Neuronal stem cell (in vitro differentiated cells): Measurements from ENCODE around the gene GPX1.
"Not testable (repeated sequence)": the region's sequence is repeated elsewhere in the genome, so short reads cannot be mapped to it uniquely, and the experiment has no call there.

Source experiments
- DNase-seq: peaks from one replicate; pipeline ENCODE4 v3.0.0-alpha.2; 2013; ENCODE audit warnings: low spot score
- H2AFZ ChIP-seq: one replicate; pipeline ENCODE4 v1.6.1; 2013; ENCODE audit warnings: mild to moderate bottlenecking, low read length, inconsistent platforms
- H2AK5ac ChIP-seq: 2 replicates; pipeline ENCODE4 v1.6.1; 2013; ENCODE audit warnings: low read depth, mild to moderate bottlenecking, inconsistent platforms, low read length, moderate library complexity, mixed read lengths
- H2BK120ac ChIP-seq: 2 replicates; pipeline ENCODE4 v1.6.1; 2013; ENCODE audit warnings: low read depth, mild to moderate bottlenecking, inconsistent platforms, low read length, moderate library complexity, mixed read lengths
- H2BK12ac ChIP-seq: one replicate; pipeline ENCODE4 v1.6.1; 2013; ENCODE audit warnings: low read length, inconsistent platforms
- H2BK15ac ChIP-seq: 2 replicates; pipeline ENCODE4 v1.6.1; 2013; ENCODE audit warnings: mild to moderate bottlenecking, low read length, inconsistent platforms, mixed read lengths
- H2BK5ac ChIP-seq: one replicate; pipeline ENCODE4 v1.6.1; 2013; ENCODE audit warnings: inconsistent platforms, mild to moderate bottlenecking, low read length, moderate library complexity
- H3K14ac ChIP-seq: one replicate; pipeline ENCODE4 v1.6.1; 2013; ENCODE audit warnings: low read length, inconsistent platforms
- H3K18ac ChIP-seq: 2 replicates; pipeline ENCODE4 v1.6.1; 2013; ENCODE audit warnings: low read length, inconsistent platforms
- H3K23ac ChIP-seq: 2 replicates; pipeline ENCODE4 v1.6.1; 2013; ENCODE audit warnings: low read depth, mild to moderate bottlenecking, mixed read lengths, low read length, inconsistent platforms; ENCODE audit not compliant: poor library complexity
- H3K27ac ChIP-seq: replicated peaks from 3 replicates; pipeline ENCODE4 v1.5.1; 2013; ENCODE audit warnings: low read length, inconsistent platforms
- H3K27me3 ChIP-seq, 3 experiments: 2 replicates each; pipeline ENCODE4 v1.6.1; 2013; ENCODE audit warnings: low read length in 3 of 3, mild to moderate bottlenecking in 2 of 3, inconsistent platforms in 1 of 3, low read depth in 1 of 3, mixed read lengths in 1 of 3, moderate library complexity in 1 of 3; ENCODE audit not compliant: control insufficient read depth in 3 of 3, insufficient read depth in 3 of 3
- H3K36me3 ChIP-seq, 2 donors: replicated peaks in 1 of 2; 2 replicates each; pipeline ENCODE4 v1.6.1; 2013; ENCODE audit warnings: low read length in 2 of 2; ENCODE audit not compliant: control insufficient read depth in 2 of 2, insufficient read depth in 2 of 2
- H3K4ac ChIP-seq: 2 replicates; pipeline ENCODE4 v1.6.1; 2013; ENCODE audit warnings: inconsistent platforms, mild to moderate bottlenecking, low read length, moderate library complexity
- H3K4me1 ChIP-seq, 2 donors: 1 replicate in 1 of 2; 2 replicates in 1 of 2; pipeline ENCODE4 v1.6.1; 2013; ENCODE audit warnings: low read length in 2 of 2, low read depth in 1 of 2; ENCODE audit not compliant: control insufficient read depth in 2 of 2, insufficient read depth in 1 of 2
- H3K4me2 ChIP-seq: one replicate; pipeline ENCODE4 v1.6.1; 2013; ENCODE audit warnings: mild to moderate bottlenecking, low read length, inconsistent platforms; ENCODE audit not compliant: insufficient read depth, poor library complexity, severe bottlenecking
- H3K4me3 ChIP-seq, 2 donors: 2 replicates each; pipeline ENCODE4 v1.5.1; 2013; ENCODE audit warnings: low read length in 2 of 2, mild to moderate bottlenecking in 2 of 2, inconsistent platforms in 1 of 2, moderate library complexity in 1 of 2
- H3K79me1 ChIP-seq: one replicate; pipeline ENCODE4 v1.6.1; 2013; ENCODE audit warnings: low read depth, mild to moderate bottlenecking, inconsistent platforms, low read length, moderate library complexity
- H3K9ac ChIP-seq: one replicate; pipeline ENCODE4 v1.6.1; 2013; ENCODE audit warnings: mild to moderate bottlenecking, low read depth, low read length, inconsistent platforms; ENCODE audit not compliant: poor library complexity
- H3K9me3 ChIP-seq, 2 donors: replicated peaks in 1 of 2; 2 replicates each; pipeline versions ENCODE3 to v1.6.1; 2013; ENCODE audit warnings: low read length in 2 of 2, mild to moderate bottlenecking in 2 of 2, inconsistent platforms in 1 of 2, low read depth in 1 of 2, mixed read lengths in 1 of 2, moderate library complexity in 1 of 2; ENCODE audit not compliant: control insufficient read depth in 2 of 2, insufficient read depth in 1 of 2
- H4K8ac ChIP-seq: one replicate; pipeline ENCODE4 v1.6.1; 2013; ENCODE audit warnings: low read depth, mild to moderate bottlenecking, inconsistent platforms, low read length, moderate library complexity
- H4K91ac ChIP-seq: one replicate; pipeline ENCODE4 v1.6.1; 2013; ENCODE audit warnings: low read length, low read depth, mild to moderate bottlenecking, inconsistent platforms; ENCODE audit not compliant: poor library complexity
- WGBS, 2 donors: extraction: QIAGEN DNeasy Blood & Tissue Kit; methylation state at CpG; one replicate each; pipeline ENCODE4 v1.1.7; 2013; ENCODE audit warnings: missing lambda C conversion rate in 2 of 2, mixed read lengths in 1 of 2; ENCODE audit not compliant: insufficient read length in 2 of 2, insufficient replicate concordance in 1 of 2; ENCODE audit errors: extremely low coverage in 2 of 2; 5-methylcytosine and 5-hydroxymethylcytosine counted together

GPX1 gene

GRCh38 chr3:49328350-49328749 is 29.8 kb downstream of the GPX1 start:
- not testable (repeated sequence) for H3K4ac ChIP-seq, H2BK12ac ChIP-seq, H3K4me2 ChIP-seq, H3K27me3 ChIP-seq, H2AFZ ChIP-seq, H2AK5ac ChIP-seq, H3K18ac ChIP-seq, H4K91ac ChIP-seq, H2BK5ac ChIP-seq, H3K9ac ChIP-seq, H2BK120ac ChIP-seq, H3K4me3 ChIP-seq, H3K79me1 ChIP-seq, DNase-seq, H3K27ac ChIP-seq, H3K23ac ChIP-seq, H4K8ac ChIP-seq, H3K14ac ChIP-seq, H2BK15ac ChIP-seq, H3K9me3 ChIP-seq, H3K4me1 ChIP-seq
- peaks cover 25 to 87% of the 10 kb centered on the region in 2 donors for H3K36me3 ChIP-seq
- WGBS, 2 donors: no CpG with 5 or more reads among the region's 2 CpGs

- no peak overlapping the region for H3K4me3 ChIP-seq
- no peak overlapping the region for H3K23ac ChIP-seq
- no peaks in the 10 kb centered on the region for H3K9me3 ChIP-seq
- WGBS, 2 donors: no CpG with 5 or more reads among the region's 7 CpGs
- H3K4me2 ChIP-seq: no peak overlapping the region
- no peaks in the 10 kb centered on the region for H3K79me1 ChIP-seq
- DNase-seq: no peak
- H2BK12ac ChIP-seq: no peak overlapping the region
- H4K8ac ChIP-seq: no peak overlapping the region
- no peak overlapping the region for H2AK5ac ChIP-seq
- no peak overlapping the region for H3K14ac ChIP-seq
- no peak overlapping the region for H4K91ac ChIP-seq
- H2AFZ ChIP-seq: no peak overlapping the region
- H3K27ac ChIP-seq: no peak overlapping the region
- H2BK5ac ChIP-seq: no peak overlapping the region
- no peak overlapping the region for H3K18ac ChIP-seq
- H2BK120ac ChIP-seq: no peak overlapping the region
- H2BK15ac ChIP-seq: no peak overlapping the region
- H3K36me3 ChIP-seq: peaks cover 24 to 85% of the 10 kb centered on the region in 2 donors
- H3K4me1 ChIP-seq: no peaks in the 10 kb centered on the region
- no peak overlapping the region for H3K4ac ChIP-seq
- H3K9ac ChIP-seq: no peak overlapping the region
- H3K27me3 ChIP-seq: no peaks in the 10 kb centered on the region
Measured at GRCh38 chr3:49327485-49327884, 30.7 kb downstream of the GPX1 start.

GRCh38 chr3:49324768-49325167 is 33.4 kb downstream of the GPX1 start:
- Histone ChIP-seq H3K27me3 (no peaks in the 10 kb centered on the region), H2BK12ac (no peak overlapping the region), H2AK5ac (no peak overlapping the region), H3K9ac (no peak overlapping the region), H4K91ac (no peak overlapping the region), H3K4me3 (no peak overlapping the region), H3K36me3 (peaks cover 30 to 91% of the 10 kb centered on the region in 2 donors), H4K8ac (no peak overlapping the region), H3K14ac (no peak overlapping the region), H3K9me3 (no peaks in the 10 kb centered on the region), H2AFZ (no peak overlapping the region), H3K4me1 (no peaks in the 10 kb centered on the region), H3K79me1 (no peaks in the 10 kb centered on the region), H3K27ac (no peak overlapping the region), H3K23ac (no peak overlapping the region), H3K18ac (no peak overlapping the region), H2BK15ac (no peak overlapping the region), H3K4me2 (no peak overlapping the region), H2BK120ac (no peak overlapping the region), H3K4ac (no peak overlapping the region), H2BK5ac (no peak overlapping the region)
- no peak for DNase-seq
- WGBS, 2 donors: no CpG with 5 or more reads among the region's 7 CpGs

GRCh38 chr3:49316696-49317457 is 41.3 kb downstream of the GPX1 start:
- peak overlapping the region; percentile 44 for H3K9ac ChIP-seq
- H3K23ac ChIP-seq: peak overlapping the region; percentile 43
- no peaks in the 10 kb centered on the region for H3K79me1 ChIP-seq
- H2AK5ac ChIP-seq: no peak overlapping the region
- no peak overlapping the region for H3K14ac ChIP-seq
- H3K36me3 ChIP-seq: peaks cover 18 to 80% of the 10 kb centered on the region in 2 donors
- no peak overlapping the region for H2BK12ac ChIP-seq
- no peak overlapping the region for H2BK15ac ChIP-seq
- no peak overlapping the region for H4K91ac ChIP-seq
- no peak overlapping the region for H3K4ac ChIP-seq
- WGBS, 2 donors: no CpG with 5 or more reads among the region's 16 CpGs
- no peak overlapping the region for H4K8ac ChIP-seq
- peak overlapping the region; percentile 8 for H2BK120ac ChIP-seq
- no peak overlapping the region for H3K4me2 ChIP-seq
- no peak overlapping the region for H3K4me3 ChIP-seq
- no peak overlapping the region for H3K27ac ChIP-seq
- H2AFZ ChIP-seq: no peak overlapping the region
- no peak overlapping the region for H2BK5ac ChIP-seq
- H3K18ac ChIP-seq: no peak overlapping the region
- no peaks in the 10 kb centered on the region for H3K4me1 ChIP-seq
- H3K9me3 ChIP-seq: no peaks in the 10 kb centered on the region
- H3K27me3 ChIP-seq: no peaks in the 10 kb centered on the region
- DNase-seq: no peak
